ENCODE results near the gene BAD. TPM values are rescaled to one million over a fixed set of nuclear protein-coding genes. Genes with fewer than 3 reads are reported as not detected.

Gene BAD
- total RNA-seq, 1 donor from 2014 or later = 43.6 TPM

GRCh38 chr11:64275031-64275800 lies 9.2 kb downstream of the BAD start:
- no peak overlapping the region for H3K4me2 ChIP-seq (ENCODE audit: low read length)
- H3K9ac ChIP-seq (ENCODE audit: low read length) = no peak overlapping the region
- peaks cover 4% of the 10 kb centered on the region for H3K4me1 Mint-ChIP-seq (ENCODE audit: low read depth, unreplicated experiment)
- no peak overlapping the region for H3K27ac Mint-ChIP-seq (ENCODE audit: unreplicated experiment)
- no peaks in the 10 kb centered on the region for H3K27me3 Mint-ChIP-seq (ENCODE audit: low read depth, unreplicated experiment)
- no peak overlapping the region for H2AFZ ChIP-seq (ENCODE audit: low read depth, low read length)
- FAIRE-seq (no peak), DNase-seq (ENCODE audit: low read depth) (no peak)
- no peak overlapping the region for H3K4me3 Mint-ChIP-seq (ENCODE audit: unreplicated experiment)
- no peaks in the 10 kb centered on the region for H3K9me3 ChIP-seq (ENCODE audit: insufficient read depth, low read depth, low read length)
- no peak overlapping the region for H3K27ac ChIP-seq (ENCODE audit: low read depth, low read length)
- H3K9me3 Mint-ChIP-seq (ENCODE audit: unreplicated experiment) = no peaks in the 10 kb centered on the region
- peaks cover 17% of the 10 kb centered on the region for H3K4me1 ChIP-seq (ENCODE audit: insufficient read depth, low read length)
- no peaks in the 10 kb centered on the region for H3K27me3 ChIP-seq (ENCODE audit: insufficient read depth, low read length)
- no peak overlapping the region for H3K4me3 ChIP-seq (ENCODE audit: insufficient read depth, low read depth, low read length)
- H3K36me3 Mint-ChIP-seq (ENCODE audit: low read depth, unreplicated experiment) = peaks cover 7% of the 10 kb centered on the region
- no peaks in the 10 kb centered on the region for H4K20me1 ChIP-seq (ENCODE audit: insufficient read depth, low read length)
- peaks cover 7% of the 10 kb centered on the region for H3K79me2 ChIP-seq (ENCODE audit: insufficient read depth, low read length)
- TF ChIP-seq CTCF (IDR thresholded peaks at IDR 0.05; ENCODE audit: insufficient read depth, low read depth, low read length) = no peak
- no peak for TF ChIP-seq EZH2 (IDR thresholded peaks at IDR 0.05; ENCODE audit: insufficient read depth, low read length)
- no peaks in the 10 kb centered on the region for H3K36me3 ChIP-seq (ENCODE audit: insufficient read depth, low read length)

- peaks cover 7% of the 10 kb centered on the region for H3K79me2 ChIP-seq (ENCODE audit: insufficient read depth, low read length)
- H3K4me1 ChIP-seq (ENCODE audit: insufficient read depth, low read length) = peaks cover 30% of the 10 kb centered on the region
- FAIRE-seq (peak; percentile 54), DNase-seq (ENCODE audit: low read depth) (peak; percentile 100)
- peaks cover 5% of the 10 kb centered on the region for H3K36me3 ChIP-seq (ENCODE audit: insufficient read depth, low read length)
- Mint-ChIP-seq H3K36me3 (ENCODE audit: low read depth, unreplicated experiment) (peaks cover 2% of the 10 kb centered on the region), H3K4me1 (ENCODE audit: low read depth, unreplicated experiment) (peaks cover 14% of the 10 kb centered on the region), H3K27ac (ENCODE audit: unreplicated experiment) (peak overlapping the region; percentile 99), H3K4me3 (ENCODE audit: unreplicated experiment) (peak overlapping the region; percentile 96), H3K9me3 (ENCODE audit: unreplicated experiment) (no peaks in the 10 kb centered on the region), H3K27me3 (ENCODE audit: low read depth, unreplicated experiment) (no peaks in the 10 kb centered on the region)
- peak overlapping the region; percentile 83 for H3K9ac ChIP-seq (ENCODE audit: low read length)
- H3K4me3 ChIP-seq (ENCODE audit: insufficient read depth, low read depth, low read length) = peak overlapping the region; percentile 70
- no peaks in the 10 kb centered on the region for H3K27me3 ChIP-seq (ENCODE audit: insufficient read depth, low read length)
- H3K9me3 ChIP-seq (ENCODE audit: insufficient read depth, low read depth, low read length) = no peaks in the 10 kb centered on the region
- H4K20me1 ChIP-seq (ENCODE audit: insufficient read depth, low read length) = peaks cover 10% of the 10 kb centered on the region
- H2AFZ ChIP-seq (ENCODE audit: low read depth, low read length) = peak overlapping the region; percentile 67
- no peak for TF ChIP-seq EZH2 (IDR thresholded peaks at IDR 0.05; ENCODE audit: insufficient read depth, low read length)
- no peak for TF ChIP-seq CTCF (IDR thresholded peaks at IDR 0.05; ENCODE audit: insufficient read depth, low read depth, low read length)
- H3K27ac ChIP-seq (ENCODE audit: low read depth, low read length) = peak overlapping the region; percentile 80
- H3K4me2 ChIP-seq (ENCODE audit: low read length) = peak overlapping the region; percentile 93
Observed at GRCh38 chr11:64269540-64270220, 14.8 kb downstream of the BAD start.

All from astrocyte (in vitro differentiated cells and primary cell).